Uterus (tissue), 4 donors: Measurements from ENCODE around the gene TMEM200A. TPM values are rescaled to one million over a fixed set of nuclear protein-coding genes. Genes with fewer than 3 reads are reported as not detected.

ENCODE experiments used
- DNase-seq, 2 donors: peaks; one replicate each; pipeline ENCODE4 v3.0.0-alpha.2; 2019 to 2020
- H3K27ac ChIP-seq, 2 donors: fragments of 200-600 bp; sonication (generic); 1 replicate in 1 of 2; 2 replicates in 1 of 2; pipeline ENCODE4 v1.5.1; 2016 to 2018
- H3K27me3 ChIP-seq, 2 donors: fragments of 200-600 bp; sonication (generic); one replicate each; pipeline ENCODE4 v1.5.1; 2018 to 2019; ENCODE audit warnings: control low read depth in 1 of 2
- H3K36me3 ChIP-seq, 2 donors: fragments of 200-600 bp; sonication (generic); one replicate each; pipeline ENCODE4 v1.5.1; 2019; ENCODE audit warnings: control low read depth in 1 of 2
- H3K4me1 ChIP-seq, 2 donors: fragments of 200-600 bp; sonication (generic); one replicate each; pipeline ENCODE4 v1.5.1; 2018 to 2019; ENCODE audit warnings: control low read depth in 1 of 2
- H3K4me3 ChIP-seq, 2 donors: fragments of 200-600 bp; sonication (generic); 1 replicate in 1 of 2; 2 replicates in 1 of 2; pipeline ENCODE4 v1.5.1; 2018 to 2019; ENCODE audit warnings: mild to moderate bottlenecking in 1 of 2
- H3K9me3 ChIP-seq, 2 donors: fragments of 200-600 bp; sonication (generic); one replicate each; pipeline ENCODE4 v1.5.1; 2019; ENCODE audit warnings: control low read depth in 1 of 2
- POLR2A ChIP-seq, 2 donors: fragments of 450-650 bp; IDR thresholded peaks; one replicate each; pipeline ENCODE4 v1.6.1; 2016; ENCODE audit warnings: antibody characterized with exemption in 2 of 2, mild to moderate bottlenecking in 1 of 2, moderate library complexity in 1 of 2
- intact Hi-C: fragments of 100-400 bp; cut with DNase I; formaldehyde crosslinking; loops from one replicate; pipeline ENCODE4 v1.15.1; 2023; ENCODE audit warnings: low total_unique reads
- total RNA-seq, 4 donors: library from RNA; depleted of rRNA in 3 of 4; stranded (reverse); fragments of >200 nt in 3 of 4; gene quantifications; one replicate each; pipeline versions ENCODE4 v1.1.0 to v1.2.4, GENCODE V29; 2014 to 2023
- TF ChIP-seq, protein P1 (sequence below), 4 experiments: fragments of 200-600 bp in 2 of 4; fragments of 450-650 bp in 2 of 4; sonication (generic) in 2 of 4; IDR thresholded peaks; one replicate each; pipeline ENCODE4 v1.5.1; 2016 to 2019; ENCODE audit warnings: antibody characterized with exemption in 4 of 4, mild to moderate bottlenecking in 2 of 4, moderate library complexity in 1 of 4
- donor health status: DM: yes; HTN: yes; CAD: no.

TMEM200A gene
- total RNA-seq, 4 donors from 2014 or later: 20.9 to 27.9 (median 23.1) TPM

DNA sequence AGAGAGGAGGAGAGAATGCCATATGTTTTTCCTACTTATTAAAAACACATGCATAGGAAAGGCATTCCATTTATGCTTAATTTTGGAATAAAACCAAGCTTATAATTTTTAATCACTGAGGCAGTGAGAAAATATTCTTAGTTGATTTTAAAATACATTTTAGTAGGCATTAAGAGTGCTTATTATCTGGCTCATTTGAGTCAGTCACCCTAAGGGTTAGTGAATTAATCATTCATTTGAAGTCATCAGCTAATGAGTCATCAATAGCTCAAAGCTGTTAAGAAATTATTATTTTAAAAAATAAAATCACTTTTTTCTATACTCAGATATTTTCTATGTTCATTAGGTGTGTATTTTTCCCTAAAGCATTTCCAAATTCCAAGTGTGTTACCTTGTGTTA is 81.6 kb downstream of the TMEM200A start:
- Histone ChIP-seq H3K36me3 (no peaks in the 10 kb centered on the region), H3K4me3 (no peak overlapping the region), H3K9me3 (no peaks in the 10 kb centered on the region), H3K4me1 (no peaks in the 10 kb centered on the region), H3K27me3 (no peaks in the 10 kb centered on the region), H3K27ac (no peak overlapping the region)
- no peak for TF ChIP-seq POLR2A (IDR thresholded peaks at IDR 0.05)
- TF ChIP-seq, protein P1, sequence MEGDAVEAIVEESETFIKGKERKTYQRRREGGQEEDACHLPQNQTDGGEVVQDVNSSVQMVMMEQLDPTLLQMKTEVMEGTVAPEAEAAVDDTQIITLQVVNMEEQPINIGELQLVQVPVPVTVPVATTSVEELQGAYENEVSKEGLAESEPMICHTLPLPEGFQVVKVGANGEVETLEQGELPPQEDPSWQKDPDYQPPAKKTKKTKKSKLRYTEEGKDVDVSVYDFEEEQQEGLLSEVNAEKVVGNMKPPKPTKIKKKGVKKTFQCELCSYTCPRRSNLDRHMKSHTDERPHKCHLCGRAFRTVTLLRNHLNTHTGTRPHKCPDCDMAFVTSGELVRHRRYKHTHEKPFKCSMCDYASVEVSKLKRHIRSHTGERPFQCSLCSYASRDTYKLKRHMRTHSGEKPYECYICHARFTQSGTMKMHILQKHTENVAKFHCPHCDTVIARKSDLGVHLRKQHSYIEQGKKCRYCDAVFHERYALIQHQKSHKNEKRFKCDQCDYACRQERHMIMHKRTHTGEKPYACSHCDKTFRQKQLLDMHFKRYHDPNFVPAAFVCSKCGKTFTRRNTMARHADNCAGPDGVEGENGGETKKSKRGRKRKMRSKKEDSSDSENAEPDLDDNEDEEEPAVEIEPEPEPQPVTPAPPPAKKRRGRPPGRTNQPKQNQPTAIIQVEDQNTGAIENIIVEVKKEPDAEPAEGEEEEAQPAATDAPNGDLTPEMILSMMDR (IDR thresholded peaks at IDR 0.05): no peak
- intact Hi-C loops: no loop called here
- no peak for DNase-seq

DNA sequence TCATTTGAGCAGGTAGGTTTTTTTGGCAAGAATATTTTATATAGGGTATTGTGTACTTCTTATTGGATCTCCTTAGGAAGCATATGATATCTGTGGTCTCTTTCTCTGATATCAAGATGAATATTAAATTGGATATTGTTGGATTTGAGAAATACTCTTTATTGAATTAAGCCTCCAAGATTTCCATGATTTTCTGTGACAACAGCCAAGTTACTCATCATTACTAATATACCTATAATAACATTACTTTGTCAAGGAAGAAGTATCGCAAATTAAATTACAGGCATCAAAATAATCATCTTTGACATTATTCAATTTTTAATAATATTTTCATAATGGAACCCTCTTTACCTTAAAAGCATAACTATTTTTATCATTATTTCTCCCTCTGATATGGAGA is 86.5 kb downstream of the TMEM200A start:
- Histone ChIP-seq H3K4me1 (no peaks in the 10 kb centered on the region), H3K4me3 (no peak overlapping the region), H3K9me3 (no peaks in the 10 kb centered on the region), H3K27me3 (no peaks in the 10 kb centered on the region), H3K27ac (no peak overlapping the region), H3K36me3 (no peaks in the 10 kb centered on the region)
- TF ChIP-seq, protein P1 (IDR thresholded peaks at IDR 0.05): no peak
- TF ChIP-seq POLR2A (IDR thresholded peaks at IDR 0.05): no peak
- intact Hi-C loops: no loop called here
- DNase-seq: no peak

DNA sequence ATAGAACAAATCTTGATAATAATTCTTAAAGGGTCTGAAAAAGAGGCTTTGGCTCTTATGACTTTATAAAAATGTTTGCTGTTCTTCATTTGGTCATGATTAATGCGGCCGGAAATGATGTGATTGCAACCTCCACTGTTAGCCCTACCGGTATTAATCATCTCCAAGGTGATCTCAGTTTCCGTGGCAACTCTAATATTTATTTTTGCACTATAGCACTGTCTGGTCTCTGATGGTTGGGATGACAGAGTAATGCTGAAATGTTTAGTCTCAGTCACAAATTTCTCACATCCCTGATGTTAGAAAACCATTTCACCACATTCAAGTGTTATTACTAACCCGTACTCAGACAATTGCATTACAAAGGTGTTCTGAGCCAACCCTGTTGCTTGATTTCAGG is 87.4 kb downstream of the TMEM200A start:
- no peak for TF ChIP-seq POLR2A (IDR thresholded peaks at IDR 0.05)
- TF ChIP-seq, protein P1 (IDR thresholded peaks at IDR 0.05): no peak
- H3K4me1 ChIP-seq: no peaks in the 10 kb centered on the region
- H3K9me3 ChIP-seq: no peaks in the 10 kb centered on the region
- no peak overlapping the region for H3K4me3 ChIP-seq
- DNase-seq: no peak
- intact Hi-C loops: no loop called here
- no peak overlapping the region for H3K27ac ChIP-seq
- no peaks in the 10 kb centered on the region for H3K27me3 ChIP-seq
- no peaks in the 10 kb centered on the region for H3K36me3 ChIP-seq

GRCh38 chr6:130457605-130458004 is 91.8 kb downstream of the TMEM200A start:
- TF ChIP-seq, protein P1 (IDR thresholded peaks at IDR 0.05): no peak
- TF ChIP-seq POLR2A (IDR thresholded peaks at IDR 0.05): no peak
- DNase-seq: no peak

DNA sequence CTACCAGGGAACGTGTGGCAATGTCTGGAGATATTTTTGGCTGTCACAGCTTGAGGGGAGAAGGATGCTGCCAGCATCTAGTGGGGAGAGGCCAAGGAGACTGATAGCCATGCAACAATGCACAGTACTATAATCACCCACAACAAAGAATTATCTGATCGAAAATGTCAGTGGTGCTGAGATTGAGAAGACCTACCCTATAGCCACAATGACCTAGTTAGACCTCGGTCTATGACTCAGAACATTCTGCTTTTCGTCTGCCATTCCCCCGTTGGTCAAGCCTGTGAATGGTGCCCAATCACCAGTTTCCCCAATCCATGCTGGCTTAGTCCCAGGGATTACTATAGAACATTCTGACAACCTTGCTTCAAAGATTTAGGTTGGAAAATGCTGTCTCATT is 93.5 kb downstream of the TMEM200A start:
- Histone ChIP-seq H3K4me3 (no peak overlapping the region), H3K9me3 (no peaks in the 10 kb centered on the region), H3K4me1 (no peaks in the 10 kb centered on the region), H3K27me3 (no peaks in the 10 kb centered on the region), H3K36me3 (no peaks in the 10 kb centered on the region), H3K27ac (no peak overlapping the region)
- intact Hi-C loops: no loop called here
- DNase-seq: no peak
- TF ChIP-seq, protein P1 (IDR thresholded peaks at IDR 0.05): no peak
- no peak for TF ChIP-seq POLR2A (IDR thresholded peaks at IDR 0.05)

More at GRCh38 chr6:130457605-130458004, 91.8 kb downstream of the TMEM200A start:
- H3K9me3 ChIP-seq: no peaks in the 10 kb centered on the region
- H3K36me3 ChIP-seq: no peaks in the 10 kb centered on the region
- no peak overlapping the region for H3K27ac ChIP-seq
- H3K4me1 ChIP-seq: no peaks in the 10 kb centered on the region
- H3K4me3 ChIP-seq: no peak overlapping the region
- no peaks in the 10 kb centered on the region for H3K27me3 ChIP-seq
- intact Hi-C loops: no loop called here
